ENCODE results near the gene LGALS8. TPM values are rescaled to one million over a fixed set of nuclear protein-coding genes. Genes with fewer than 3 reads are reported as not detected.
"Not testable (repeated sequence)": the region's sequence is repeated elsewhere in the genome, so short reads cannot be mapped to it uniquely, and the experiment has no call there.

Gene LGALS8
- total and polyA plus RNA-seq, 3 experiments from 2014 or later: 47.3 to 54.4 (median 48.9) TPM

GRCh38 chr1:236558846-236559245 is 35.1 kb downstream of the LGALS8 start:
- Mint-ChIP-seq H3K4me1 (no peaks in the 10 kb centered on the region), H3K9me3 (no peaks in the 10 kb centered on the region), H3K36me3 (peaks cover 6 to 89% (median 36%) of the 10 kb centered on the region in 3 donors), H3K27ac (peak overlapping the region in 1 of 8 donors; percentile 55), H3K4me3 (no peak overlapping the region), H3K27me3 (no peaks in the 10 kb centered on the region)
- Histone ChIP-seq H3K9me3 (ENCODE audit: low read length) (no peaks in the 10 kb centered on the region), H3K4me1 (ENCODE audit: insufficient read depth, low read length) (no peaks in the 10 kb centered on the region), H3K27ac (ENCODE audit: low read depth, low read length) (no peak overlapping the region), H3K36me3 (ENCODE audit: insufficient read depth, low read length) (peaks cover 55% of the 10 kb centered on the region), H3K4me3 (ENCODE audit: low read length) (no peak overlapping the region), H3K27me3 (ENCODE audit: insufficient read depth, low read length, poor library complexity, severe bottlenecking) (no peaks in the 10 kb centered on the region)
- ChIA-PET POLR2A (no interaction called here), CTCF (interaction anchor here (1.4 kb wide), 1 partner anchor 9 kb away, joined by 4 read pairs; no protein-coding TSS in a partner anchor)
- DNase-seq: no peak

GRCh38 chr1:236560213-236560771 is 36.5 kb downstream of the LGALS8 start:
- no peaks in the 10 kb centered on the region for H3K9me3 ChIP-seq (ENCODE audit: low read length)
- H3K36me3 Mint-ChIP-seq: peaks cover 6 to 92% (median 42%) of the 10 kb centered on the region in 3 donors
- H3K27me3 Mint-ChIP-seq: no peaks in the 10 kb centered on the region
- no peak overlapping the region for H3K4me3 ChIP-seq (ENCODE audit: low read length)
- peaks cover 64% of the 10 kb centered on the region for H3K36me3 ChIP-seq (ENCODE audit: insufficient read depth, low read length)
- H3K27ac Mint-ChIP-seq: peak overlapping the region in 4 of 8 donors; percentile 21 to 83 (median 64)
- POLR2A ChIA-PET: no interaction called here
- no peak overlapping the region for H3K27ac ChIP-seq (ENCODE audit: low read depth, low read length)
- CTCF ChIA-PET: no interaction called here
- H3K27me3 ChIP-seq (ENCODE audit: insufficient read depth, low read length, poor library complexity, severe bottlenecking): no peaks in the 10 kb centered on the region
- H3K4me1 ChIP-seq (ENCODE audit: insufficient read depth, low read length): no peaks in the 10 kb centered on the region
- no peaks in the 10 kb centered on the region for H3K4me1 Mint-ChIP-seq
- no peaks in the 10 kb centered on the region for H3K9me3 Mint-ChIP-seq
- DNase-seq: no peak
- no peak overlapping the region for H3K4me3 Mint-ChIP-seq

- no peak overlapping the region for H3K4me3 ChIP-seq (ENCODE audit: low read length)
- H3K4me1 Mint-ChIP-seq: no peaks in the 10 kb centered on the region
- CTCF ChIA-PET: no interaction called here
- peak overlapping the region in 5 of 8 donors; percentile 7 to 75 (median 52) for H3K27ac Mint-ChIP-seq
- H3K4me3 Mint-ChIP-seq: no peak overlapping the region
- POLR2A ChIA-PET: no interaction called here
- H3K27me3 Mint-ChIP-seq: no peaks in the 10 kb centered on the region
- peaks cover 63% of the 10 kb centered on the region for H3K36me3 ChIP-seq (ENCODE audit: insufficient read depth, low read length)
- H3K9me3 Mint-ChIP-seq: no peaks in the 10 kb centered on the region
- H3K36me3 Mint-ChIP-seq: peaks cover 3 to 92% (median 43%) of the 10 kb centered on the region in 3 donors
- H3K27me3 ChIP-seq (ENCODE audit: insufficient read depth, low read length, poor library complexity, severe bottlenecking): no peaks in the 10 kb centered on the region
- no peak for DNase-seq
- no peaks in the 10 kb centered on the region for H3K4me1 ChIP-seq (ENCODE audit: insufficient read depth, low read length)
- H3K27ac ChIP-seq (ENCODE audit: low read depth, low read length): no peak overlapping the region
- H3K9me3 ChIP-seq (ENCODE audit: low read length): no peaks in the 10 kb centered on the region
Measured at GRCh38 chr1:236561976-236562375, 38.2 kb downstream of the LGALS8 start.

GRCh38 chr1:236565530-236565929 is 41.7 kb downstream of the LGALS8 start:
- Histone ChIP-seq H3K9me3 (ENCODE audit: low read length) (no peaks in the 10 kb centered on the region), H3K36me3 (ENCODE audit: insufficient read depth, low read length) (peaks cover 54% of the 10 kb centered on the region), H3K4me3 (ENCODE audit: low read length) (no peak overlapping the region), H3K27ac (ENCODE audit: low read depth, low read length) (no peak overlapping the region), H3K4me1 (ENCODE audit: insufficient read depth, low read length) (no peaks in the 10 kb centered on the region), H3K27me3 (ENCODE audit: insufficient read depth, low read length, poor library complexity, severe bottlenecking) (no peaks in the 10 kb centered on the region)
- Mint-ChIP-seq H3K9me3 (no peaks in the 10 kb centered on the region), H3K4me3 (no peak overlapping the region), H3K36me3 (peaks cover 8 to 94% (median 45%) of the 10 kb centered on the region in 3 donors), H3K27ac (no peak overlapping the region), H3K27me3 (no peaks in the 10 kb centered on the region), H3K4me1 (no peaks in the 10 kb centered on the region)
- DNase-seq: no peak
- POLR2A ChIA-PET: no interaction called here
- CTCF ChIA-PET: no interaction called here

- Histone ChIP-seq H3K4me1 (ENCODE audit: insufficient read depth, low read length) (no peaks in the 10 kb centered on the region), H3K27ac (ENCODE audit: low read depth, low read length) (no peak overlapping the region), H3K36me3 (ENCODE audit: insufficient read depth, low read length) (peaks cover 71% of the 10 kb centered on the region), H3K4me3 (ENCODE audit: low read length) (no peak overlapping the region), H3K9me3 (ENCODE audit: low read length) (no peaks in the 10 kb centered on the region), H3K27me3 (ENCODE audit: insufficient read depth, low read length, poor library complexity, severe bottlenecking) (no peaks in the 10 kb centered on the region)
- Mint-ChIP-seq H3K4me1 (no peaks in the 10 kb centered on the region), H3K4me3 (no peak overlapping the region), H3K27ac (peak overlapping the region in 1 of 8 donors; percentile 29), H3K27me3 (no peaks in the 10 kb centered on the region), H3K9me3 (no peaks in the 10 kb centered on the region), H3K36me3 (peaks cover 8 to 97% (median 46%) of the 10 kb centered on the region in 3 donors)
- ChIA-PET POLR2A (interaction anchor here (0.6 kb wide), 1 partner anchor 202 kb away, joined by 3 read pairs; no protein-coding TSS in a partner anchor), CTCF (no interaction called here)
- no peak for DNase-seq
Measured at GRCh38 chr1:236568285-236568894, 44.6 kb downstream of the LGALS8 start.

GRCh38 chr1:236575523-236575922 is 51.7 kb downstream of the LGALS8 start:
- Mint-ChIP-seq H3K4me3 (no peak overlapping the region), H3K27me3 (no peaks in the 10 kb centered on the region), H3K27ac (no peak overlapping the region), H3K36me3 (peaks cover 13 to 88% (median 34%) of the 10 kb centered on the region in 3 donors), H3K9me3 (no peaks in the 10 kb centered on the region), H3K4me1 (peaks cover 0 to 2% (median 0%) of the 10 kb centered on the region in 3 donors)
- CTCF ChIA-PET: no interaction called here
- peaks cover 29% of the 10 kb centered on the region for H3K36me3 ChIP-seq (ENCODE audit: insufficient read depth, low read length)
- H3K9me3 ChIP-seq (ENCODE audit: low read length): no peaks in the 10 kb centered on the region
- no peak for DNase-seq
- POLR2A ChIA-PET: no interaction called here
- H3K27ac ChIP-seq (ENCODE audit: low read depth, low read length): no peak overlapping the region
- H3K4me1 ChIP-seq (ENCODE audit: insufficient read depth, low read length): no peaks in the 10 kb centered on the region
- H3K4me3 ChIP-seq (ENCODE audit: low read length): no peak overlapping the region
- no peaks in the 10 kb centered on the region for H3K27me3 ChIP-seq (ENCODE audit: insufficient read depth, low read length, poor library complexity, severe bottlenecking)

- H3K4me3 ChIP-seq (ENCODE audit: low read length): no peak overlapping the region
- DNase-seq: no peak
- H3K27me3 ChIP-seq (ENCODE audit: insufficient read depth, low read length, poor library complexity, severe bottlenecking): no peaks in the 10 kb centered on the region
- Mint-ChIP-seq H3K4me3 (no peak overlapping the region), H3K9me3 (no peaks in the 10 kb centered on the region), H3K4me1 (peaks cover 0 to 2% (median 0%) of the 10 kb centered on the region in 3 donors), H3K27me3 (no peaks in the 10 kb centered on the region), H3K36me3 (peaks cover 13 to 84% (median 34%) of the 10 kb centered on the region in 3 donors), H3K27ac (peak overlapping the region in 2 of 8 donors; percentile 64 to 75)
- H3K36me3 ChIP-seq (ENCODE audit: insufficient read depth, low read length): peaks cover 26% of the 10 kb centered on the region
- no peaks in the 10 kb centered on the region for H3K9me3 ChIP-seq (ENCODE audit: low read length)
- POLR2A ChIA-PET: no interaction called here
- no peak overlapping the region for H3K27ac ChIP-seq (ENCODE audit: low read depth, low read length)
- CTCF ChIA-PET: no interaction called here
- no peaks in the 10 kb centered on the region for H3K4me1 ChIP-seq (ENCODE audit: insufficient read depth, low read length)
Measured at GRCh38 chr1:236576004-236576403, 52.2 kb downstream of the LGALS8 start.

GRCh38 chr1:236577041-236577440 is 53.3 kb downstream of the LGALS8 start:
- H3K4me1 ChIP-seq (ENCODE audit: insufficient read depth, low read length); H3K4me1 Mint-ChIP-seq; H3K27me3 Mint-ChIP-seq; H3K27ac ChIP-seq (ENCODE audit: low read depth, low read length); H3K27me3 ChIP-seq (ENCODE audit: insufficient read depth, low read length, poor library complexity, severe bottlenecking); H3K4me3 Mint-ChIP-seq; POLR2A ChIA-PET; H3K27ac Mint-ChIP-seq; H3K9me3 ChIP-seq (ENCODE audit: low read length); H3K9me3 Mint-ChIP-seq; DNase-seq; CTCF ChIA-PET; H3K4me3 ChIP-seq (ENCODE audit: low read length): not testable (repeated sequence)
- peaks cover 23% of the 10 kb centered on the region for H3K36me3 ChIP-seq (ENCODE audit: insufficient read depth, low read length)
- peaks cover 13 to 85% (median 39%) of the 10 kb centered on the region in 3 donors for H3K36me3 Mint-ChIP-seq

Measured in CD8-positive, alpha-beta memory T cell (primary cell).